Neural cell (in vitro differentiated cells): Measurements from ENCODE around the gene MAD2L2.

Source experiments
- CTCF ChIP-seq: fragments of 450-650 bp; IDR thresholded peaks from 2 replicates; pipeline ENCODE4 v1.5.1; 2014; ENCODE audit warnings: antibody characterized with exemption, mild to moderate bottlenecking, moderate library complexity; ENCODE audit not compliant: poor library complexity, severe bottlenecking
- EP300 ChIP-seq: fragments of 450-650 bp; conservative IDR thresholded peaks from 2 replicates; pipeline ENCODE4 v1.6.1; 2014; ENCODE audit warnings: antibody characterized with exemption, mild to moderate bottlenecking, moderate library complexity; ENCODE audit not compliant: poor library complexity, severe bottlenecking
- EZH2 ChIP-seq: fragments of 200-600, 300-800 bp; shearing (Covaris generic), sonication (generic); IDR thresholded peaks from 2 replicates; pipeline ENCODE4 v1.6.1; 2014; ENCODE audit warnings: antibody characterized with exemption, low read length, borderline replicate concordance, mild to moderate bottlenecking; ENCODE audit not compliant: insufficient read depth, poor library complexity, severe bottlenecking
- MXI1 ChIP-seq: fragments of 450-650 bp; conservative IDR thresholded peaks from 2 replicates; pipeline ENCODE4 v1.6.1; 2014; ENCODE audit warnings: antibody characterized with exemption, mild to moderate bottlenecking; ENCODE audit not compliant: poor library complexity, severe bottlenecking
- POLR2AphosphoS5 ChIP-seq: IDR thresholded peaks from 2 replicates; pipeline ENCODE4 v1.6.1; 2012
- REST ChIP-seq: IDR thresholded peaks from 2 replicates; pipeline ENCODE4 v1.6.1; 2012; ENCODE audit warnings: borderline replicate concordance
- SMC3 ChIP-seq: fragments of 450-650 bp; conservative IDR thresholded peaks from 2 replicates; pipeline ENCODE4 v1.6.1; 2014; ENCODE audit warnings: antibody characterized with exemption, mild to moderate bottlenecking, moderate library complexity; ENCODE audit not compliant: poor library complexity
- TAF1 ChIP-seq: IDR thresholded peaks from 2 replicates; pipeline ENCODE4 v1.6.1; 2012; ENCODE audit warnings: low read depth

- TF ChIP-seq POLR2AphosphoS5 (no peak), EZH2 (no peak), CTCF (no peak), EP300 (no peak), SMC3 (no peak), MXI1 (no peak), REST (no peak), TAF1 (no peak)
Observed at GRCh38 chr1:11649624-11650330, 31.2 kb downstream of the MAD2L2 start.
